T-helper 17 cell (primary cell): ENCODE measurements around the gene SAMD9L. TPM values are rescaled to one million over a fixed set of nuclear protein-coding genes. Genes with fewer than 3 reads are reported as not detected.

Experiments used
- total RNA-seq, 4 donors: library from RNA in 2 of 4; stranded (reverse) in 2 of 4; gene quantifications; one replicate each; pipeline ENCODE4 v1.2.3 and lab custom pipeline; 2022 to 2026

SAMD9L gene
- total RNA-seq, 2 donors from 2014 or later, result 17.7 to 24.7 TPM

Other genes starting within 250 kb of the SAMD9L start
- 10 to 100 TPM; 25.4 to 25.7 TPM for gene SAMD9, start 30.4 kb downstream of the SAMD9L start, total RNA-seq
- gene HEPACAM2, start 78.1 kb upstream of the SAMD9L start, total RNA-seq, result not detected
- 10 to 100 TPM; 23.8 to 27.5 TPM for gene VPS50, start 84.0 kb upstream of the SAMD9L start, total RNA-seq